HG03521 (cell line): ENCODE data around the gene CALML5.

Experiments used
- ATAC-seq: cut with Tn5 transposase; IDR thresholded peaks from one replicate; pipeline ENCODE4 v1.9.1; 2021; ENCODE audit warnings: mild to moderate bottlenecking, moderate library complexity; ENCODE audit not compliant: unreplicated experiment

CALML5 gene

GRCh38 chr10:5467634-5468255 lies 31.6 kb downstream of the CALML5 start:
- no peak for ATAC-seq

GRCh38 chr10:5467207-5467535 lies 32.2 kb downstream of the CALML5 start:
- no peak for ATAC-seq

GRCh38 chr10:5466451-5467206 lies 32.7 kb downstream of the CALML5 start:
- ATAC-seq = no peak

DNA sequence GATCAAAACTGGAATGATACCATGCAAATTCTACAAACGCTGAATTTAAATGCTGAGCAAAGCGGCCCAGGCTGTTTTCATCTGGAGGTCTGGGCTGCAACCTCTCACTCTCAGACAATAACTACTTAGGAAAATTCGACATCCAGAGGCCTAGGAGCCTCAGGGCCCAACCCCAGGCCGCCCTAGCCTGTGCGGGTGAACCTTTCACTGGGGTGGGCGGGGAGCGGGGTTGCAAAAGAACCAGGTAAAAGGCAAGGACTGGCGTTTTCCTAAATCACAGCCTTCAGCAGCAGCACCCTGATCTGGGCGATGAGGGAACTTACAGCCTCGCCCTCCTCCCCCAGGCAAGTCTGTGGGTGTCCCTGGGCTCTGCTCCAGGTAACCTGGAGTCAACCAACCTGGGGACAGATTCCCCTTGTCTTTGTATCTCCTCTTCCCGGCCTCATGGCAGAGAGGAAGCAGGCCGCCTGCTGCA lies 33.4 kb downstream of the CALML5 start:
- ATAC-seq = no peak

- no peak for ATAC-seq
Measured at GRCh38 chr10:5464546-5464945, 34.8 kb downstream of the CALML5 start.

DNA sequence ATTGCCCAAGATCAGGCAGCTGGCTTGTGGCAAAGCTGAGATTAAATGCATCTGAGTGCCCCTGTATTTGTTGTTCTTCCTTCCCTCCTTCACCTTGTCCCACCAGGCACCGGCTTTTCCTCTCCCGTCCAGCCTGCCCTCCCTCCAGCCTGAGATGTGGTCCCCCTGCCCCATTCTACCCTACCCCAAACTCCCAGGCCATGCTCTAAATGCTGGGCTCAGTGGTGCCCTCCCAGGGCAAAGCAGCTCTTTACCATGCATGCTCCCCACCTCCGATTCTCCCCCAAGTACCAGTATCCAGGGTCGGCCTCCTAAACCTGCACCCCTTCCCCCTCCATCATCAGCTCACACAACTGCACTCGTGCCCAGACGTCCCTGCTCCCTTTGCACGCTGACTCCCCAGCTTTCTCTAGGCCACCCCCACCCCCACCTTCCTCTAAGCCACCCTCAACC lies 36.5 kb downstream of the CALML5 start:
- no peak for ATAC-seq

DNA sequence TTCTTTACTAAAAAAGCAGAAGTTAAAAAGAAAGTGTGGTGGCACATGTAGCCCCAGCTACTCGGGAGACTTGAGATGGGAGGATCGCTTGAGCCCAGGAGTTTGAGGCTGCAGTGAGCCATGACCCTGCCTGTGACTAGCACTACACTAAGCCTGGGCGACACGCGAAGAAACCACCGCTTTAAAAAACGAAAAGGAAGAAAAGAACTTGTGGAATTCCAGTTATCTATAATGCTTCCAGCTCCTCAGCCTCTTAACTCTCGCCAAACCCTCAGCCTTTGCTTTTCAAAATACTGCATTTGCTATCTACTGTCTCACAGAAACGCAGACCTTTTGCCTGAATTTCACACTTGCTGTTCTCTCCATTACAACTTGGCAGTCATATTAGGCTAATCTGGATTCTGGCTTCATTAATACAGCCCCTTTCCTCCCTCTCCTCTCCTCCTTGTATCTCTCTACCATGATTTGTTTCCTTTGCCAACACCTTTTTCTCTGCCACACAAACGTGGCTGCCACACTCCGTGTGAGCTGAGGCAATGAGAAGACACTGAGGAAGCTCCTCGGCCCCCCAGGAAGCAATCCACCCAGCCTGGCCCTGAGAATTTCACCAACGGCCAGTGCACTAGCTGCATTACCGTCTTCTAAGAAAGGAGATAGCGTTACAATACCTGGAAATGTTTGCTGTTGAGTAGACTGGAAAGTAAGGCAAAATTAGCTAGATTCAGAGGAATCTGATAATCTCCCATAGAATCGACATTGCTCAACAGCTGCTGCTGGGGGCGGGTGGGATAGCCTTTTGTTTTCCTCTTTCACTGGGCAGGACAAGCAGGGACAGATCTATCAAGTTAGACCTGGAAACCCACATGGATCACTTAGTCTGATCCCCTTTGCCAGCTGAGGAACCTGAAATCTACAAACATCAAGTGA lies 37.2 kb downstream of the CALML5 start:
- no peak for ATAC-seq

GRCh38 chr10:5461203-5461588 lies 38.2 kb downstream of the CALML5 start:
- no peak for ATAC-seq

DNA sequence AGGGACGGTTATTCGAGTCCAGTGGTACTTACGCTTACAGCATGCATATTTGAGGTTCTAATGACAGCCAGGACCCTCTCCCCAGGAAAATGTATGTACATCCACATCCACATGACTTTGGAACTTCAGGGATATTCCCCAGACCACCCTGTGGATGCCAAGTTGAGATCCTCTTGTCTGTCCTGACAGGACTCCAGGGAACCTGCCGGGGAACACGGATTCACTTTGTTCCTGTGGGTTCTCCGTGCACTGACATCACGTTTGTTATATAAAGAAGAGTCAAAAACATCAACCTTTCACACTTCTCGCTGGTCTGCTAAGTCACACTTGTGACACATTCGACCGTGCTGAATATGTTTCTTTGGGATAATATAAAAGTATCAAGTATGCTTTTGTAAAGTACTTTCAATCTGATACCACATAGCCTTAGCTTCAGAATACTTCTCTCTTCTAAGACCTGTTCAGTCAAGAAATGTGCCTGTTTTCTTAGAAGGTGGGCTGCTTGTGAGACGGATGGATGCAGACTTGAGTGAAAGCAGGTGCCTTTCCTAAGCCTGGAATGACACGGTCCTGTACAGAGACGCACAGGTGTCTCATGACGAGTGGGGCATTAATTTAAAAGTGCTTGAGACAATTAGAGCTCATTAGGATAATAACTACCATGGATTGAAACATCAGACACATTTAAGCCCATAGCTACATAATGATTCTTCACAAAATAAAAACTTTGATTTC lies 38.7 kb downstream of the CALML5 start:
- no peak for ATAC-seq

DNA sequence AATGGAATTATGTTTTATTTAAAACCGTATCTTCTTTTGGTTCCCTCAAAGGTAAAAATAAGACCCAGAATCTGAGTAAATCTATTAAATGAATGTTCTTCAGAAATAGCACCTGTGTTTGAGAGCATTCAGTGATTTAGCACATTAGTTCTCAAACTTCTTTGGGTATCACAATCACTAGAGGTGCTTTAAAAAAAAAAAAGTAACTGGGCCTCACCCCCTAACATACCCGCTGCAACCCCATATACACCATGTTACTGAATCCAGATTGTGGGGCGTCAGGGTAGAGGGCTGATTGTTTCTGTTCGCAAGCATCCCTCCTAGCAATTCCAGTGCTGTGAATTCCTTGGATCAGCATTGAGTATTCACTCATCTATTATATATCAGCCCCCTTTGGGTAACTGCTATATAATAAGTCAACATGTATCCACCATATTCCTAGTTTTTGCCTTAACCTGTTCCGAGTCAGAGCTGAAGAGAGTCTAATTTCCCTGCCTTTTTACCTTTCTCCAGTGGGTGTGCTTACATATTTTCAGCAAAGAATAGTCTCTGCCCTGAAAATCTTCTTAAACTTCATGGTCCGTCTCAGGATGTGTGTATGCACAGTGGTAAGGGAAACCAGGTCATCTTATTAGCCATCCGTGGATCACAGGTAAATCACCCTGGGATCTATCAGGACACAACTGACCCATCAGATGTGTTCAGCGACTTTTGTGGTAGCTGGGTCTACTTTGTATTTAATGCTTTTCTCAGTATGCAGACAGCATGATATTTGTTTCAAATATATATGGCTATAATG lies 40.2 kb downstream of the CALML5 start:
- no peak for ATAC-seq

DNA sequence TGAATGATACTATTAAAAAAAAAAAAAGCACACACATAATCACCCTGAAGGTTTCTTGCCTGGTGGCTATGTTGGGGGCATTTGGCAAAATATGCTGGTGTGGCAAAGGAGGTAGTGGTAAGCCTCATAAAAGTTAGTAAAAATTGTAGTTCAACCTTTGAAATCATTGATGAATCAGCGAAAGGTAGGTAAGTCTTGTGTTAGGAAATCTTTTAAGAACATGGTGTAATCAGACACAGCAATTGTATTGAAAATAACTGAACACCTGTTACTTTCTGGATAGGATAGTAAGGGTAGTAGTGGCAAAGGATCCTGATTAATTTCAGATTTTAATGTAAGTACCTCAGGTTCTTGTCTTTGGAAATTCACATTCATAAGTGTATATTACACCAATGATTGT lies 40.9 kb downstream of the CALML5 start:
- ATAC-seq = no peak

DNA sequence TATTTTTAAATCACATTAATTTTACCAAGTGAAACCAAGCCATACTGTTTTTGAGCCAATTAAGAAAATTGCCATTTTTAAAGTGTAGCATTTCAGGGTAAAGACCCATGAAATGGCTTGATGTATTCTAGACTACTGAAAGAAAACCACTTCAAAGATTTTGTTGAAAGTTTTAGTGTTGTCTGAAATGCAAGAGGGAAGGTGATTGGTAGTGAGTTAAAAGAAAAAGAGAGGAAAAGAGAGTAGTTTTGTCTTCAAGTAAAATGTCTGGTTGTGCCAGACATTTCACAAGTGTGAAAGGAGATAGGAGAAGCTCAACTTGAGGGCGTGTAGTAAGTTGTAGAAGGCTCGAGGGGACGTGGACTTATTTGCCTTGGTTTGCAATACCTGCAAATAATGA lies 41.6 kb downstream of the CALML5 start:
- no peak for ATAC-seq

GRCh38 chr10:5456563-5456962 lies 42.8 kb downstream of the CALML5 start:
- ATAC-seq = no peak

GRCh38 chr10:5453749-5454489 lies 45.5 kb downstream of the CALML5 start:
- ATAC-seq = no peak

GRCh38 chr10:5450605-5451384 lies 48.6 kb downstream of the CALML5 start:
- no peak for ATAC-seq

DNA sequence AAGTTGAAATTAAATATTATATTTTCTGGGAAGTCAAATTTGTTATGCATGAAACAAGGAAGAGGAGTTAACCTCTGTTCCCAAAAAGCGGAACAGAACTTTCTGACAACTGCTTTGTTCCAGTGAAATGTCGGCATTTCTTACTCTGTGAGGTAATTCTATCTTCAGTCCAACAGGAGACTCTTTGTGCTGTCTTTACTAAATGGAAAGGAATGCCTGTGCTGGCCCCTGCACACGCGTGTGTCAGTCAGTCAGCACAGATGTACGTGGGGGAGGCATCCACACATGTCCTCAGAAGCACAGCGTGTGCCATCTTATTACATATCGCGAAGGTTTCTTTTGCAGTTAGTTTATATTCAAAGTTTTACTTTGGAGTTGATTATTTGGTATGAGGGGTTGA lies 49.5 kb downstream of the CALML5 start:
- ATAC-seq = no peak

GRCh38 chr10:5449227-5449626 lies 50.1 kb downstream of the CALML5 start:
- ATAC-seq = no peak
